Esophagus squamous epithelium (tissue), 5 donors: ENCODE results near the gene FAM107B. TPM values are rescaled to one million over a fixed set of nuclear protein-coding genes. Genes with fewer than 3 reads are reported as not detected.

Experiments used
- DNase-seq: peaks from one replicate; lab custom pipeline; 2025; lab: John Stamatoyannopoulos, UW
- H3K27ac ChIP-seq, 4 donors: fragments of 200-600 bp; sonication (generic); one replicate each; pipeline ENCODE4 v1.5.1; 2016 to 2019; ENCODE audit warnings: mild to moderate bottlenecking in 1 of 4
- H3K27me3 ChIP-seq, 4 donors: fragments of 200-600 bp; sonication (generic); 1 replicate in 3 of 4; 2 replicates in 1 of 4; pipeline versions ENCODE4 v1.5.1 to v1.6.0; 2017 to 2021; ENCODE audit warnings: antibody characterized with exemption in 1 of 4
- H3K36me3 ChIP-seq, 3 donors: fragments of 200-600 bp; sonication (generic); one replicate each; pipeline ENCODE4 v1.5.1; 2016 to 2019
- H3K4me1 ChIP-seq, 3 donors: fragments of 200-600 bp; sonication (generic); one replicate each; pipeline ENCODE4 v1.5.1; 2017 to 2019
- H3K4me3 ChIP-seq, 4 donors: fragments of 200-600 bp; sonication (generic); 1 replicate in 3 of 4; 2 replicates in 1 of 4; pipeline ENCODE4 v1.5.1; 2016 to 2019; ENCODE audit warnings: mild to moderate bottlenecking in 2 of 4, moderate library complexity in 1 of 4
- H3K9me3 ChIP-seq, 3 donors: fragments of 200-600 bp; sonication (generic); one replicate each; pipeline ENCODE4 v1.5.1; 2016 to 2019
- POLR2A ChIP-seq, 4 donors: fragments of 450-650 bp; IDR thresholded peaks; one replicate each; pipeline ENCODE4 v1.6.1; 2017; ENCODE audit warnings: antibody characterized with exemption in 4 of 4, mild to moderate bottlenecking in 4 of 4, moderate library complexity in 3 of 4
- WGBS, 2 donors: methylation state at CpG; one replicate each; pipeline ENCODE4 v1.1.5; 2018; 5-methylcytosine and 5-hydroxymethylcytosine counted together
- intact Hi-C: fragments of 100-400 bp; cut with DNase I; formaldehyde crosslinking; loops from one replicate; pipeline ENCODE4 v1.15.0; 2022
- total RNA-seq, 4 donors: library from RNA; depleted of rRNA; stranded (reverse); fragments of >200 nt; gene quantifications; one replicate each; pipeline ENCODE4 v1.1.0, GENCODE V29; 2016
- TF ChIP-seq, protein P1 (sequence below), 6 experiments: fragments of 450-650 bp in 4 of 6; fragments of 200-600 bp in 2 of 6; sonication (generic) in 2 of 6; IDR thresholded peaks; one replicate each; pipeline ENCODE4 v1.5.1; 2016 to 2019; ENCODE audit warnings: antibody characterized with exemption in 6 of 6, mild to moderate bottlenecking in 4 of 6, moderate library complexity in 4 of 6
- donor health status: DM: yes; HTN: yes; CAD: no.

Gene FAM107B
- total RNA-seq, 4 donors from 2014 or later, result 6.7 to 17.0 (median 12.9) TPM

DNA sequence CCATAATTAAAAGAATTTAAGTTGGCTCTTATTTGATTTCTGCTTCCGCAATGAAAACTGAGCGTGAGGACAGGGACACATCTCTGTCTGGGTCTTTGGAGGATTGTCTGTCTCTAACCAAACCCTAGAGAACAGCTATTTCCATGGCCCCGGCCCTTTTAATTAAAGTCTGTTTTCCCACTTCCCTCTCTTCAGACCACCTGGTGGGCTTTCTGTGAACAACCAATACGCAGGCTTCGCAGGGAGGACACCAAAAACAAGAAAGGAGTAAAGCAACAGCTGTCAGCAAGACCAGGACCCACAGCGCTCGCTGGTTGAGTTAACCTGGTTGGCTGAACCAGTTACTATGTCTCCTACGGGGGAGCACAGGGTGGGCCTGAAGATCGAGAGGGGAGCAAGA, 226.9 kb downstream of the FAM107B start:
- H3K27ac ChIP-seq, result no peak overlapping the region
- H3K4me3 ChIP-seq, result no peak overlapping the region
- no peak for DNase-seq
- no peaks in the 10 kb centered on the region for H3K36me3 ChIP-seq
- H3K4me1 ChIP-seq, result peaks cover 0 to 21% (median 0%) of the 10 kb centered on the region in 3 donors
- intact Hi-C loops, result no loop called here
- no peaks in the 10 kb centered on the region for H3K9me3 ChIP-seq
- no peak for TF ChIP-seq POLR2A (IDR thresholded peaks at IDR 0.05)
- TF ChIP-seq, protein P1, sequence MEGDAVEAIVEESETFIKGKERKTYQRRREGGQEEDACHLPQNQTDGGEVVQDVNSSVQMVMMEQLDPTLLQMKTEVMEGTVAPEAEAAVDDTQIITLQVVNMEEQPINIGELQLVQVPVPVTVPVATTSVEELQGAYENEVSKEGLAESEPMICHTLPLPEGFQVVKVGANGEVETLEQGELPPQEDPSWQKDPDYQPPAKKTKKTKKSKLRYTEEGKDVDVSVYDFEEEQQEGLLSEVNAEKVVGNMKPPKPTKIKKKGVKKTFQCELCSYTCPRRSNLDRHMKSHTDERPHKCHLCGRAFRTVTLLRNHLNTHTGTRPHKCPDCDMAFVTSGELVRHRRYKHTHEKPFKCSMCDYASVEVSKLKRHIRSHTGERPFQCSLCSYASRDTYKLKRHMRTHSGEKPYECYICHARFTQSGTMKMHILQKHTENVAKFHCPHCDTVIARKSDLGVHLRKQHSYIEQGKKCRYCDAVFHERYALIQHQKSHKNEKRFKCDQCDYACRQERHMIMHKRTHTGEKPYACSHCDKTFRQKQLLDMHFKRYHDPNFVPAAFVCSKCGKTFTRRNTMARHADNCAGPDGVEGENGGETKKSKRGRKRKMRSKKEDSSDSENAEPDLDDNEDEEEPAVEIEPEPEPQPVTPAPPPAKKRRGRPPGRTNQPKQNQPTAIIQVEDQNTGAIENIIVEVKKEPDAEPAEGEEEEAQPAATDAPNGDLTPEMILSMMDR (IDR thresholded peaks at IDR 0.05), result no peak
- no peaks in the 10 kb centered on the region for H3K27me3 ChIP-seq
- 93 to 97% methylated on average over 9 of the region's 9 CpGs for WGBS, 2 donors

DNA sequence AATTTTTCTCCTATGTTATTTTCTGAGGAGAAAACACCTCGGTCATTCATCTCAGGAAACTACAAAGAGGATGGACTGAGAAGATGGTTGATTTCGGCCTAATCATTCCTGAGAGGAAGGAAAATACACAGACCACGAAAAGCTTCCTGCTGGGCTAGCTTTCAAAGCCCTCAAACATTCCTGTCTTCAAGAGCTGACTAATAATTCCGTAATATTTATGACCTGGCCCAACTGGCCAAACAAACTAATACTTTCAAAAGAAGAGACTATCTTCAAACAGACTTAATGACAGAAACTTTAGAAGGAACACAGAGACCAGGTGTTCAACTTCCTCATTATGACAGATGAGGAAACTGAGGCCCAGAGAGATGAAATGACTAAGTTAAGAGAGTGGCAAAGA, 228.9 kb downstream of the FAM107B start:
- TF ChIP-seq, protein P1 (IDR thresholded peaks at IDR 0.05), result no peak
- TF ChIP-seq POLR2A (IDR thresholded peaks at IDR 0.05), result no peak
- peaks cover 0 to 23% (median 0%) of the 10 kb centered on the region in 3 donors for H3K4me1 ChIP-seq
- WGBS, 2 donors, result 49 to 56% methylated on average over 4 of the region's 4 CpGs
- no peaks in the 10 kb centered on the region for H3K27me3 ChIP-seq
- H3K9me3 ChIP-seq, result no peaks in the 10 kb centered on the region
- H3K36me3 ChIP-seq, result no peaks in the 10 kb centered on the region
- peak overlapping the region in 1 of 4 donors; percentile 27 for H3K27ac ChIP-seq
- intact Hi-C loops, result no loop called here
- H3K4me3 ChIP-seq, result no peak overlapping the region
- DNase-seq, result no peak

DNA sequence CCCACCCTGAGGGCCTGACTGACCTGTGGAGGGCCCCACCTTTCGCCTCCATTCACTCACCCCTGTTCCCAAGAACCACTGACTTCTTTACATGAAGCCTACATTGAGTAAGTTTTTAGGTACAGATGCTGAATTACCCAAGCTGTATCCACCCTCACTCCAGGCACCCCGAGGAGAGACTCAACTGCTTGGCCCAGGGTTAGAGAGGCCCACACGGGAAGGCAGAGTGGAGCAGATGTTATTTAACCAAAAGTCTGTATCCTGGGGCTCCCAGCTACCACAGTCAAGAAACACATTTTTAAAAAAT, 230.8 kb downstream of the FAM107B start:
- 82 to 85% methylated on average over 3 of the region's 3 CpGs for WGBS, 2 donors
- Histone ChIP-seq H3K4me3 (no peak overlapping the region), H3K27me3 (no peaks in the 10 kb centered on the region), H3K9me3 (no peaks in the 10 kb centered on the region), H3K4me1 (peaks cover 0 to 36% (median 5%) of the 10 kb centered on the region in 3 donors), H3K27ac (peak overlapping the region in 2 of 4 donors; percentile 14 to 49), H3K36me3 (no peaks in the 10 kb centered on the region)
- TF ChIP-seq, protein P1 (IDR thresholded peaks at IDR 0.05), result no peak
- intact Hi-C loops, result no loop called here
- no peak for DNase-seq

DNA sequence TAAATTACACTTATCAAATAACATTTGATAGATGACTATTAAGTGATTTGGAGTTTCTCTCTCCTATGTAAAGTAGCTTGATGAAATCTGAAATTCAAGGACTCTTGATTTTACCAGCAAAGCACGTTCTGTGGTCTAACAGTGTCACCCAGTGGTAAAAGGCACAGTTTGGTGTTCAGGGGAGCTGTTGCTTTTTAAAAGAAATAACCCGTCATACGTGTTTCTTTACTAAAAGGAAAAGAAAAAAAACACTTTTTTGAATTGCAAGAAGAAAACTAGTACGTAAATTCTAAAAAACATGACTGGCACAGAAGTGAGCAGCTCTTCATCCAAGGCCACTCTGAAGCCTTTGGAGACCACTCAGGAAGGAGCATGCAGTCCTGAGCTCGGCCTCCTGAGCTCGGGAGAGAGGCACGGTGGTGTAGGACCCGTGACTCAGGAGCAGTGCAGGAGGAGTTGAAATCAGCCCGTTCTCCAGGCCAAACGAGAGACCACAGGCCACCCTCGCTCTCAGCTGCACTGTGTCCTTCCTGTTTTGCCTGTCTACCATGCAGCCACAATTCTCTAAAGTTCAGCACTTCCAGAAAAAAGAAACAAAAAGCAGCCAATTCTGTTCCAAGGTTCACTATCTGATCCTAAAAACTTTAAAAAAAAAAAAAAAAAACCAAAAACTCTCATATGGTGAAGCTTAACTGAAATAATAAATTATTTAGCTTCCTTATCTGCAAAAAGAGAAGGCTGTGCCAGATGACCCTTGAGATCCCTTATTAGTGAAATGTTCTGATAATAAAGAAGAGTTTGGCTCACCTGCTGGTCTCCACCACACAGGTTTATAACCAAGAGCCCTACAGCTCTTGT, 231.4 kb downstream of the FAM107B start:
- no peak for DNase-seq
- Histone ChIP-seq H3K27ac (peak overlapping the region in 3 of 4 donors; percentile 14 to 49 (median 44)), H3K4me1 (peaks cover 0 to 36% (median 5%) of the 10 kb centered on the region in 3 donors), H3K27me3 (no peaks in the 10 kb centered on the region), H3K4me3 (peak overlapping the region in 1 of 4 donors; percentile 32), H3K9me3 (no peaks in the 10 kb centered on the region), H3K36me3 (no peaks in the 10 kb centered on the region)
- 49 to 52% methylated on average over 11 of the region's 11 CpGs for WGBS, 2 donors
- intact Hi-C loops, result no loop called here
- TF ChIP-seq, protein P1 (IDR thresholded peaks at IDR 0.05), result peak in 4 of 6 experiments; percentile 10 to 35 (median 32)
- no peak for TF ChIP-seq POLR2A (IDR thresholded peaks at IDR 0.05)

DNA sequence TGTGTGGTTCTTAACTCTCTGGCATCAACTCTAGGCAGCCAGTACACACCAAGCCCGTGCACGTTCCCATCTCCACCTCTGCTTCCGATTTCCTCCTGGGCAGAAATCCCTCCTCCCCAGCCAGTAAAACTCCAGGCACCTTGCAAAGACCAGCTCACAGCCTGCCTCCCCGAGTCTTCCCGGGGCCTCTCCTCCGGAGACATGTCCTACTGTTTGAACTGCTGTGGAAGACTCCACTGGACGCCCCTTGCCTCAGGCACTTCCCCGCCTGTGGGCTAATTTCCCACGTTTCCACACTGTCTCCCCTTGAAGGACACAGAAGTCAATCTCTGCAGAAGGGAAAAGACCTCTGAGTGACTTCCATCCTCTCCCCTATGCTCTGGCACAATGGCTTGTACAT, 233.3 kb downstream of the FAM107B start:
- no peaks in the 10 kb centered on the region for H3K9me3 ChIP-seq
- no peaks in the 10 kb centered on the region for H3K27me3 ChIP-seq
- no peak overlapping the region for H3K27ac ChIP-seq
- no peak for TF ChIP-seq POLR2A (IDR thresholded peaks at IDR 0.05)
- TF ChIP-seq, protein P1 (IDR thresholded peaks at IDR 0.05), result no peak
- H3K4me3 ChIP-seq, result no peak overlapping the region
- H3K36me3 ChIP-seq, result no peaks in the 10 kb centered on the region
- peaks cover 0 to 45% (median 5%) of the 10 kb centered on the region in 3 donors for H3K4me1 ChIP-seq
- DNase-seq, result no peak
- intact Hi-C loops, result no loop called here
- 45 to 87% methylated on average over 3 to 9 of the region's 9 CpGs for WGBS, 2 donors
